ENCODE results near the gene CMC2. TPM values are rescaled to one million over a fixed set of nuclear protein-coding genes. Genes with fewer than 3 reads are reported as not detected.

CMC2 gene
- total RNA-seq, 1 donor from 2014 or later, result 52.0 TPM

GRCh38 chr16:81040131-81040530 is 33.4 kb upstream of the CMC2 start:
- no peak for DNase-seq (ENCODE audit: low read depth)
- Histone ChIP-seq H3K4me3 (ENCODE audit: low read depth, low read length) (no peak overlapping the region), H3K36me3 (ENCODE audit: control insufficient read depth, insufficient read depth, low read length) (peaks cover 1% of the 10 kb centered on the region), H3K27me3 (ENCODE audit: control insufficient read depth, insufficient read depth, low read length) (no peaks in the 10 kb centered on the region)
- TF ChIP-seq CTCF (IDR thresholded peaks at IDR 0.05; ENCODE audit: insufficient read depth, low read length, poor library complexity, severe bottlenecking), result no peak

GRCh38 chr16:81036751-81037350 is 30.2 kb upstream of the CMC2 start:
- no peak for DNase-seq (ENCODE audit: low read depth)
- H3K4me3 ChIP-seq (ENCODE audit: low read depth, low read length), result peak overlapping the region; percentile 77

GRCh38 chr16:81035975-81036750 is 29.5 kb upstream of the CMC2 start:
- H3K27me3 ChIP-seq (ENCODE audit: control insufficient read depth, insufficient read depth, low read length), result no peaks in the 10 kb centered on the region
- H3K4me3 ChIP-seq (ENCODE audit: low read depth, low read length), result peak overlapping the region; percentile 77
- no peak for DNase-seq (ENCODE audit: low read depth)
- TF ChIP-seq CTCF (IDR thresholded peaks at IDR 0.05; ENCODE audit: insufficient read depth, low read length, poor library complexity, severe bottlenecking), result no peak
- H3K36me3 ChIP-seq (ENCODE audit: control insufficient read depth, insufficient read depth, low read length), result no peaks in the 10 kb centered on the region

More at GRCh38 chr16:81036751-81037350, 30.2 kb upstream of the CMC2 start:
- Histone ChIP-seq H3K36me3 (ENCODE audit: control insufficient read depth, insufficient read depth, low read length) (peaks cover 1% of the 10 kb centered on the region), H3K27me3 (ENCODE audit: control insufficient read depth, insufficient read depth, low read length) (no peaks in the 10 kb centered on the region)
- TF ChIP-seq CTCF (IDR thresholded peaks at IDR 0.05; ENCODE audit: insufficient read depth, low read length, poor library complexity, severe bottlenecking), result no peak

GRCh38 chr16:81035398-81035974 is 28.8 kb upstream of the CMC2 start, which contains the start of gene ATMIN:
Gene ATMIN, plus strand, starts transcription at chr16:81035842. Its CDS starts 29 bp downstream, at chr16:81035871.
- H3K27me3 ChIP-seq (ENCODE audit: control insufficient read depth, insufficient read depth, low read length), result no peaks in the 10 kb centered on the region
- TF ChIP-seq CTCF (IDR thresholded peaks at IDR 0.05; ENCODE audit: insufficient read depth, low read length, poor library complexity, severe bottlenecking), result peak; percentile 80
- peak; percentile 37 for DNase-seq (ENCODE audit: low read depth)
- peak within 1 kb of the TSS; percentile 77 for H3K4me3 ChIP-seq (ENCODE audit: low read depth, low read length)
- H3K36me3 ChIP-seq (ENCODE audit: control insufficient read depth, insufficient read depth, low read length), result no peaks in the 10 kb centered on the region

GRCh38 chr16:81029930-81030604 is 23.4 kb upstream of the CMC2 start:
- DNase-seq (ENCODE audit: low read depth), result no peak
- Histone ChIP-seq H3K27me3 (ENCODE audit: control insufficient read depth, insufficient read depth, low read length) (no peaks in the 10 kb centered on the region), H3K36me3 (ENCODE audit: control insufficient read depth, insufficient read depth, low read length) (no peaks in the 10 kb centered on the region), H3K4me3 (ENCODE audit: low read depth, low read length) (no peak overlapping the region)
- no peak for TF ChIP-seq CTCF (IDR thresholded peaks at IDR 0.05; ENCODE audit: insufficient read depth, low read length, poor library complexity, severe bottlenecking)

Measured in kidney epithelial cell (primary cell).